ENCODE data around the gene UQCRC1.

Gene UQCRC1

GRCh38 chr3:48629894-48630293 is 20.4 kb upstream of the UQCRC1 start:
- TF ChIP-seq CREB1 (IDR thresholded peaks at IDR 0.05; ENCODE audit: low read depth) (no peak), MAX (IDR thresholded peaks at IDR 0.05) (no peak), YY1 (IDR thresholded peaks at IDR 0.05; ENCODE audit: low read depth) (no peak), REST (IDR thresholded peaks at IDR 0.05; ENCODE audit: low read depth) (no peak), TEAD4 (IDR thresholded peaks at IDR 0.05) (no peak), EGR1 (IDR thresholded peaks at IDR 0.05) (no peak), EP300 (IDR thresholded peaks at IDR 0.05; ENCODE audit: borderline replicate concordance) (no peak), USF1 (IDR thresholded peaks at IDR 0.05) (no peak), RAD21 (IDR thresholded peaks at IDR 0.05; ENCODE audit: low read depth) (no peak), TAF1 (IDR thresholded peaks at IDR 0.05; ENCODE audit: low read depth) (no peak), ZBTB7A (IDR thresholded peaks at IDR 0.05; ENCODE audit: low read depth) (no peak), TCF12 (IDR thresholded peaks at IDR 0.05; ENCODE audit: low read depth) (no peak), CEBPB (IDR thresholded peaks at IDR 0.05) (no peak), NFIC (IDR thresholded peaks at IDR 0.05) (no peak), FOXM1 (IDR thresholded peaks at IDR 0.05; ENCODE audit: borderline replicate concordance, low read depth) (no peak)

GRCh38 chr3:48628277-48629017 is 19.0 kb upstream of the UQCRC1 start:
- no peak for TF ChIP-seq REST (IDR thresholded peaks at IDR 0.05; ENCODE audit: low read depth)
- TF ChIP-seq CREB1 (IDR thresholded peaks at IDR 0.05; ENCODE audit: low read depth): no peak
- TF ChIP-seq RAD21 (IDR thresholded peaks at IDR 0.05; ENCODE audit: low read depth): no peak
- no peak for TF ChIP-seq FOXM1 (IDR thresholded peaks at IDR 0.05; ENCODE audit: borderline replicate concordance, low read depth)
- TF ChIP-seq NFIC (IDR thresholded peaks at IDR 0.05): no peak
- TF ChIP-seq TCF12 (IDR thresholded peaks at IDR 0.05; ENCODE audit: low read depth): no peak
- TF ChIP-seq YY1 (IDR thresholded peaks at IDR 0.05; ENCODE audit: low read depth): no peak
- TF ChIP-seq EGR1 (IDR thresholded peaks at IDR 0.05): no peak
- no peak for TF ChIP-seq ZBTB7A (IDR thresholded peaks at IDR 0.05; ENCODE audit: low read depth)
- no peak for TF ChIP-seq TAF1 (IDR thresholded peaks at IDR 0.05; ENCODE audit: low read depth)

GRCh38 chr3:48625600-48625999 is 16.2 kb upstream of the UQCRC1 start:
- TF ChIP-seq ZBTB7A (IDR thresholded peaks at IDR 0.05; ENCODE audit: low read depth): no peak
- TF ChIP-seq FOXM1 (IDR thresholded peaks at IDR 0.05; ENCODE audit: borderline replicate concordance, low read depth): no peak
- no peak for TF ChIP-seq NFIC (IDR thresholded peaks at IDR 0.05)
- no peak for TF ChIP-seq EP300 (IDR thresholded peaks at IDR 0.05; ENCODE audit: borderline replicate concordance)
- TF ChIP-seq TAF1 (IDR thresholded peaks at IDR 0.05; ENCODE audit: low read depth): no peak
- TF ChIP-seq YY1 (IDR thresholded peaks at IDR 0.05; ENCODE audit: low read depth): no peak
- no peak for TF ChIP-seq TCF12 (IDR thresholded peaks at IDR 0.05; ENCODE audit: low read depth)
- TF ChIP-seq RAD21 (IDR thresholded peaks at IDR 0.05; ENCODE audit: low read depth): no peak
- TF ChIP-seq CEBPB (IDR thresholded peaks at IDR 0.05): no peak
- TF ChIP-seq USF1 (IDR thresholded peaks at IDR 0.05): no peak
- TF ChIP-seq REST (IDR thresholded peaks at IDR 0.05; ENCODE audit: low read depth): no peak
- no peak for TF ChIP-seq CREB1 (IDR thresholded peaks at IDR 0.05; ENCODE audit: low read depth)
- TF ChIP-seq EGR1 (IDR thresholded peaks at IDR 0.05): no peak
- TF ChIP-seq MAX (IDR thresholded peaks at IDR 0.05): no peak
- TF ChIP-seq TEAD4 (IDR thresholded peaks at IDR 0.05): no peak

- TF ChIP-seq EP300 (IDR thresholded peaks at IDR 0.05; ENCODE audit: borderline replicate concordance): no peak
- no peak for TF ChIP-seq CEBPB (IDR thresholded peaks at IDR 0.05)
- no peak for TF ChIP-seq NFIC (IDR thresholded peaks at IDR 0.05)
- TF ChIP-seq MAX (IDR thresholded peaks at IDR 0.05): no peak
- TF ChIP-seq FOXM1 (IDR thresholded peaks at IDR 0.05; ENCODE audit: borderline replicate concordance, low read depth): no peak
- no peak for TF ChIP-seq TAF1 (IDR thresholded peaks at IDR 0.05; ENCODE audit: low read depth)
- no peak for TF ChIP-seq TCF12 (IDR thresholded peaks at IDR 0.05; ENCODE audit: low read depth)
- no peak for TF ChIP-seq TEAD4 (IDR thresholded peaks at IDR 0.05)
- TF ChIP-seq CREB1 (IDR thresholded peaks at IDR 0.05; ENCODE audit: low read depth): no peak
- TF ChIP-seq YY1 (IDR thresholded peaks at IDR 0.05; ENCODE audit: low read depth): no peak
- TF ChIP-seq USF1 (IDR thresholded peaks at IDR 0.05): no peak
- TF ChIP-seq RAD21 (IDR thresholded peaks at IDR 0.05; ENCODE audit: low read depth): no peak
- TF ChIP-seq ZBTB7A (IDR thresholded peaks at IDR 0.05; ENCODE audit: low read depth): no peak
- no peak for TF ChIP-seq REST (IDR thresholded peaks at IDR 0.05; ENCODE audit: low read depth)
- TF ChIP-seq EGR1 (IDR thresholded peaks at IDR 0.05): no peak
Measured at GRCh38 chr3:48624767-48625166, 15.3 kb upstream of the UQCRC1 start.

All from Ishikawa (cell line).